Activated CD4-positive, alpha-beta memory T cell treated with anti-CD3 and anti-CD28 coated beads for 36 hours (primary cell): Measurements from ENCODE around the gene PTX4. TPM values are rescaled to one million over a fixed set of nuclear protein-coding genes. Genes with fewer than 3 reads are reported as not detected.

Source experiments
- CTCF ChIA-PET: fragments of 350-600 bp; sonication (Branson Sonifier 250); formaldehyde crosslinking; loops from one replicate; lab custom pipeline; 2021; ENCODE audit warnings: antibody characterized with exemption, inconsistent platforms; lab: Charles Lee
- POLR2A ChIA-PET: fragments of 350-600 bp; sonication (Branson Sonifier 250); formaldehyde crosslinking; loops from one replicate; lab custom pipeline; 2021; ENCODE audit warnings: antibody characterized with exemption; lab: Charles Lee
- DNase-seq: peaks from one replicate; pipeline ENCODE4 v3.0.0-alpha.2; 2020
- H3K27ac Mint-ChIP-seq: one replicate; pipeline ENCODE4 v1.8.0; 2021; ENCODE audit warnings: mixed read lengths
- H3K27me3 Mint-ChIP-seq: one replicate; pipeline ENCODE4 v1.8.0; 2021; ENCODE audit warnings: mixed read lengths
- H3K36me3 Mint-ChIP-seq: one replicate; pipeline ENCODE4 v1.8.0; 2021; ENCODE audit warnings: mixed read lengths
- H3K4me1 Mint-ChIP-seq: one replicate; pipeline ENCODE4 v1.8.0; 2021; ENCODE audit warnings: low read depth, mixed read lengths
- H3K4me3 Mint-ChIP-seq: one replicate; pipeline ENCODE4 v1.8.0; 2021; ENCODE audit warnings: mild to moderate bottlenecking, mixed read lengths
- H3K9me3 Mint-ChIP-seq: one replicate; pipeline ENCODE4 v1.8.0; 2021; ENCODE audit warnings: mixed read lengths
- intact Hi-C: fragments of 100-400 bp; cut with micrococcal nuclease; formaldehyde crosslinking; loops from one replicate; pipeline ENCODE4 v1.15.1; 2023
- total RNA-seq, 2 experiments: library from RNA; stranded (reverse); gene quantifications; one replicate each; pipeline ENCODE4 v1.2.3, GENCODE V29; 2021

Gene PTX4
- total RNA-seq, 2 experiments from 2014 or later: not detected

DNA sequence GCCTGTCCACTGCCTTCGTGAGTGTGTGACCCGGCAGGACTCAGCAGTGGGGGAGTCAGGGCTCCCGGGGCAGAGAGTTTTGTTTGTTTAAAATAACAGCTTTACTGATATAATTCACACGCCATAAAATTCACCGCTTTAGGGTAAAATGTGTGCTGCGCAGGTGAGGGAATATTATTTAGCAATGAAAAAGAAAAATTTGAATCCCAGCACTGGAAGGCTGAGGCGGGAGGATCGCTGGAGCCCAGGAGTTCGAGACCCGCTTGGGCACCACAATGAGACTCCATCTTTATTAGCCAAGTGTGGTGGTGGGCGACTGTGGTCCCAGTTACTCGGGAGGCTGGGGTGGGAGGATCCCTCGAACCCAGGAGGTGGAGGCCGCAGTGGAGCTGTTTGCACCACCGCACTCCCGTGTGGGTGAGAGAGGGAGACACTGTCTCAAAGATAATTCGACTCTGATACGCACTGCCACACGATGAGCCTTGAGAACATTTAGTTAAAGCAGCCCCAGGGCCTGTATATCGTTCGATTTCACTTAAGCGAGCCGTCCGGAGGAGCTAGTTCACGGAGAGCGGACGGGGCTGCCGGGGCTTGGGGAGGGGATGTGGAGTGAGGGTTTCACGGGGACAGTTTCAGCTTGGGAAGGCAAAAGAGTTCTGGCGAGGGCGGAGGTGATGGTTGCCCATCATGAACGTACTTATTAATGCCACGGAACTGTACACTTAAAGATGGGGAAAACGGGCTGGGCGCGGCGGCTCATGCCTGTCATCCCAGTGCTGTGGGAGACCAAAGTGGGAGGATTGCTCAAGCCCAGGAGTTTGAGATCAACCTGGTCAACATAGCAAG, 14.6 kb upstream of the PTX4 start:
- no peak overlapping the region for H3K4me3 Mint-ChIP-seq
- no peak for DNase-seq
- ChIA-PET CTCF (no interaction called here), POLR2A (no interaction called here)
- no peaks in the 10 kb centered on the region for H3K27me3 Mint-ChIP-seq
- no peaks in the 10 kb centered on the region for H3K4me1 Mint-ChIP-seq
- no peak overlapping the region for H3K27ac Mint-ChIP-seq
- H3K9me3 Mint-ChIP-seq: no peaks in the 10 kb centered on the region
- H3K36me3 Mint-ChIP-seq: peaks cover 12% of the 10 kb centered on the region
- intact Hi-C loops: no loop called here

DNA sequence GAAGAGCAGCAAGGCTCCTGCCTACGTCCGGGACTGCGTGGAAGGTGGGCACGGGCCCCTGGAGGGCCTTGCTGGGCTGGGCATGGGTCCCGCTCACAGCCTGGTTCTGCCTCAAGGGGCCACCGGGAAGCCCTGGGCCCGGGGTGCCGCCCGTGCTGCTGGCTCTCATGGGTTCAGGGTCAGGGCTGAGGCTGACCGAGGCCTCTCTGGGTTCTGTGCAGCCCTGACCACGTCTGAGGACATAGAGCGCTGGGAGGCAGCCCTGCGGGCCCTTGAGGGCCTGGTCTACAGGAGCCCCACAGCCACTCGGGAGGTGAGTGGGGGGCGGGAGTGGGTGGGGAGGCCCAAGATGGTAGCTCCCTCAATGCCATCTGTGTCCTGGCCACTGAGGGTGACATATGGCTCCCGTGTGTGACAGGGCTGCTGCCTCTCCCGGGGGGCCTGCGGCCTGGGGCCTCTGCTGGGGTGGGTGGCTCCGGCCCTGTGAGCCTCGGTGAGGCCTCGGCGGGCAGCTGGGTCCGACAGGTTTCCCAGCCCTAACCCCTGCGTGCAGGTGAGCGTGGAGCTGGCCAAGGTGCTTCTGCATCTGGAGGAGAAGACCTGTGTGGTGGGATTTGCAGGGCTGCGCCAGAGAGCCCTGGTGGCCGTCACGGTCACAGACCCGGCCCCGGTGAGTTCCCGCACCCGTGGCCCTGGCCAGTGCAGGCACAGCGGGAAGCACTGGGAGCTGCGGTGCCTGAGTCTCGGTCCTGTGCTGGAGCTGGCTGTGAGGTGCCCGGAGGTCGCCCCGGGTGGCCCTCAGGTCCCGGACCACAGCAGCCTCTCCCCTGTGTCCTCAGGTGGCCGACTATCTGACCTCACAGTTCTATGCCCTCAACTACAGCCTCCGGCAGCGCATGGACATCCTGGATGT, 13.6 kb upstream of the PTX4 start:
- Mint-ChIP-seq H3K4me3 (no peak overlapping the region), H3K27me3 (no peaks in the 10 kb centered on the region), H3K27ac (no peak overlapping the region), H3K36me3 (peaks cover 14% of the 10 kb centered on the region), H3K4me1 (no peaks in the 10 kb centered on the region), H3K9me3 (no peaks in the 10 kb centered on the region)
- intact Hi-C loops: no loop called here
- POLR2A ChIA-PET: no interaction called here
- no peak for DNase-seq
- CTCF ChIA-PET: no interaction called here

DNA sequence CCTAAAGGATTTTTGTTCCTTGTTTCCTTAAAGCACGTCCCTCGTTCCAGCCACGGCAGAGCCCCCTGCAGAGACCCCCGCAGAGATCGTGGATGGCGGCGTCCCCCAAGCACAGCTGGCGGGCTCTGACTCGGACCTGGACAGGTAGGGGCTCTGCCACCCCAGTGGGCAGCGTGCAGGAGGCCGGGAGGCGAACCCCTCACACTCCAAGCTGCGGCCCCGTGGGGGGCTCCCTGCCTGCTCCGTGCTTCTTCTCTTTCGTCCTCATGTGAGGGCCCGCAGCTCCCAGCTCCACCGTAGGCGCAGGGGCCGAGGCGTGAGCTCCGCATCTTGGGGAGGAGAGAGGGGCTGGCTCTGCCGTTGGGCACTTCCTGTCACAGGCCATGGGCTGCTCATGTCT, 12.9 kb upstream of the PTX4 start:
- Mint-ChIP-seq H3K4me3 (no peak overlapping the region), H3K4me1 (no peaks in the 10 kb centered on the region), H3K27me3 (no peaks in the 10 kb centered on the region), H3K27ac (no peak overlapping the region), H3K36me3 (peaks cover 18% of the 10 kb centered on the region), H3K9me3 (no peaks in the 10 kb centered on the region)
- ChIA-PET POLR2A (no interaction called here), CTCF (no interaction called here)
- DNase-seq: no peak
- intact Hi-C loops: no loop called here

DNA sequence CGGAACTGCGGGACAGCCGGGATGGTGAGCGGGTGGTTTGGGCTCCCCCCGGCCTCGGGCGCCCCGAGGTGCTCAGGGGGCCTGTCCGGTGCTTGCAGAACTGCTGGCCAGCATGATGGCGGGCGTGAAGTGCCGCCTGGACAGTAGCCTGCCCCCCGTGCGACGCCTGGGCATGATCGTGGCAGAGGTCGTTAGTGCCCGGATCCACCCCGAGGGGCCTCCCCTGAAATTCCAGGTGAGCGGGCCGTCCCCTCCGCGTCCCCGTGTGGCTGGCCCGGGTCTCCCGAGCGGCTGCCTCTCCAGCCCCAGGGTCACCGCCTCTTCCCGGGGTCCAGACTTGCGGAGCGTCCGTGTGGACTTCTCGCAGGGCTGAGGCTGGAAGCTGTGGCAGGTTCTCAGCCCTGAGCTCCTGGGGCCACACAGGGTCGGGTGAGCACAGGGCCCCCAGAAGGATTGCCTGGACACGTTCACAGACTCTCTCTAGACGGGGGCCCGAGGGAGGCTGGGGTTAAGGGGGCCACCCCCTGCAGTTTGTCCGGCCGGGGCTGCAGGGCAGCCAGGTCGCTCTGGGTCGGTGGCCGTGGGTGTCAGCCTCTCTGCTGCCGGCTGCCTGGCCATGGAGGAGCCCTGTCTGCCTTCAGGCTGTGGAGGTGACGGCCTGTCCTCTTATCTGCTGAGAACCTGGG, 11.9 kb upstream of the PTX4 start:
- intact Hi-C loops: no loop called here
- ChIA-PET CTCF (no interaction called here), POLR2A (no interaction called here)
- no peaks in the 10 kb centered on the region for H3K4me1 Mint-ChIP-seq
- H3K27ac Mint-ChIP-seq: no peak overlapping the region
- H3K4me3 Mint-ChIP-seq: no peak overlapping the region
- H3K27me3 Mint-ChIP-seq: no peaks in the 10 kb centered on the region
- H3K9me3 Mint-ChIP-seq: no peaks in the 10 kb centered on the region
- DNase-seq: no peak
- H3K36me3 Mint-ChIP-seq: peaks cover 23% of the 10 kb centered on the region

DNA sequence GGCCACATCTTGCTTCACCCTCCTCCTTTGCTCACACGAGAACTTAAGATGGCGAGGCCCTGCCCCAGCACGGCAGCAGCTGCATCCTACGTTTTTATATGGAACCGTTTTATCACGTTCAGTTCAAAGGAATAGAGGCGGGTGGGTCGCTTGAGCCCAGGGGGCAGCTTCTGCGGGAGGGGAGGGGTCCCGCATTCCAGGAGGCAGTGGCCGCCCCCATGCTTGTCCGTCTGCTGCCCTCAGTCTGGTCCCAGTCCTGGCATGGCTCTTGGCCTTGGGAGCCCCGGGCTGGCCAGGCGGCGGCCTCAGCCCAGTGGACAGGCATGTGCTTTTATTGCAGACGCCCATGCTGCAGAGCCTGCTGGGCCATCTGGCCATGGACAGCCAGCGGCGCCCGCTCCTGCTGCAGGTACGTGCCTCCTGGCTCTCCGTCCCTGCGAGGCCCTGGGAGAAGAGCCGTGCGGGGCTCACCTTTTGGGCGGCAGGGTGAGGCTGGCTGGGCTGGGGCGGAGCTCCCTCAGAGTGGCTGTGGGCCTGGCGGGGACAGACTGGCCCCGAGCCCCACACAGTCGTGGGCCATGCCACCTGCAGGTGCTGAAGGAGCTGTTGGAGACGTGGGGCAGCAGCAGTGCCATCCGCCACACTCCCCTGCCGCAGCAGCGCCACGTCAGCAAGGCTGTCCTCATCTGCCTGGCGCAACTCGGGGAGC, 11.2 kb upstream of the PTX4 start:
- H3K36me3 Mint-ChIP-seq: peaks cover 26% of the 10 kb centered on the region
- H3K27ac Mint-ChIP-seq: no peak overlapping the region
- ChIA-PET CTCF (no interaction called here), POLR2A (no interaction called here)
- H3K27me3 Mint-ChIP-seq: no peaks in the 10 kb centered on the region
- intact Hi-C loops: no loop called here
- no peaks in the 10 kb centered on the region for H3K4me1 Mint-ChIP-seq
- H3K4me3 Mint-ChIP-seq: no peak overlapping the region
- no peak for DNase-seq
- no peaks in the 10 kb centered on the region for H3K9me3 Mint-ChIP-seq

DNA sequence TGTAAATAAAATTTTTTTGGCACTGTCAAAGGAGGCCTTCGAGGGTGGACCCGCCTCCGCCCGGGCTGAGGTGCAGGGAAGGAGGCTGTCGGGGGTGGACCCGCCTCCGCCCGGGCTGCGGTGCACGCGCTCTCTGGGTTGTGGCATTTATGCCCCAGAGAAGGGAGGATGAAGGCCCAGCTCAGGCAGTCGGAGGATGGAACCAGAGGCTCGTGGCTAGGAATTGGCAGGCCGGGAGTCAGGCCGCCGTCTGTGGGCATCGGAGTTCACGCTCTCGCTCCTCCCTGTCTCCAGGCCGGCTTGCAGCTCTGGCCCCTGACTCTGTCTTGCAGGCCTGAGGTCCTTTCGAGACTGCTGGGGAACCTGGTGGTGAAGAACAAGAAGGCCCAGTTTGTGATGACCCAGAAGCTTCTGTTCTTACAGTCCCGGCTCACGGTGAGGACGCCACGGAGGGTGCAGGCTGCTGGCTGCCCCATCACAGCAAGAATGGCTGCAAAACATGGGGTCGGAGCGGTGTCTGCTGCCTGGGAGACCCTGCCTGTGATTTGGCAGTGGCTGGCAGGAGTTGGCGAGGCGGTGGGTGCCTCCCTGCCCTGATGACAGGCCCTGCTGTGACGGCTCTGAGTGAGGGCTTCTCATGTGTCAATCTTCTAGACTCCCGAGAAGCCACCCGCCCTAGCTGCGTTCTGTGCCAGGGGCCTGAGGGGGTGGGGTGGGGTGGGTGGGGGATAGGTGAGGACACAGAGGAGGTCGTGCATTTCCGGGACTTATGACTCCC, 10.3 kb upstream of the PTX4 start:
- Mint-ChIP-seq H3K9me3 (no peaks in the 10 kb centered on the region), H3K4me3 (no peak overlapping the region), H3K36me3 (peaks cover 32% of the 10 kb centered on the region), H3K27ac (no peak overlapping the region), H3K4me1 (peaks cover 5% of the 10 kb centered on the region), H3K27me3 (no peaks in the 10 kb centered on the region)
- ChIA-PET POLR2A (no interaction called here), CTCF (no interaction called here)
- no peak for DNase-seq
- intact Hi-C loops: no loop called here

DNA sequence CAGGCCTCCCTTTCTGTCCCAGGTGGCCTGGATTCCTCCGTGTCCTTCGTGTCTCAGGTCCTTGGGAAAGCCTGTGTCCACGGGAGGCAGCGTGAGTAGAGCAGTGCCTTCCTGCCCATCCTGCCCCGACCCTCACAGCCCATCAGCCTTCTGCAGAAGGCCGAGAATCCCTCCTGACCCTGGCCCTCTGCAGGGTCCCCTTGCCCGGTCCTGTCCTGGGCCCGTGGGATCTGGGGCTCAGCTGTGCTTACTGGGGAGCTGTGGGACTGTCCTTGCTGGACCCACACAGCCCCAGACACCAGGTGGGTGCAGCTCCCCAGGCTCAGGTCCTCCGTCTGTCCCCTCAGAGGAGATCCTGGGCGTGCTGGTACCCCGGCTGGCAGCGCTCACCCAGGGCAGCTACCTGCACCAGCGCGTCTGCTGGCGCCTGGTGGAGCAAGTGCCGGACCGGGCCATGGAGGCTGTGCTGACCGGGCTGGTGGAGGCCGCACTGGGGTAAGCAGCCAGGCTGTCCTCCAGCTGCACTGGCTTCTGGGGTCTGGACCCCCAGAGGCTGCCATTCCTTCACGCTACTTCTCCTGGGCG, 8.4 kb upstream of the PTX4 start:
- intact Hi-C loops: loop anchor here (2.0 kb wide), 1 partner anchor 14 kb away; no protein-coding TSS in a partner anchor
- Mint-ChIP-seq H3K27me3 (no peaks in the 10 kb centered on the region), H3K9me3 (no peaks in the 10 kb centered on the region), H3K27ac (no peak overlapping the region), H3K36me3 (peaks cover 24% of the 10 kb centered on the region), H3K4me3 (no peak overlapping the region), H3K4me1 (peaks cover 15% of the 10 kb centered on the region)
- ChIA-PET POLR2A (no interaction called here), CTCF (no interaction called here)
- no peak for DNase-seq

DNA sequence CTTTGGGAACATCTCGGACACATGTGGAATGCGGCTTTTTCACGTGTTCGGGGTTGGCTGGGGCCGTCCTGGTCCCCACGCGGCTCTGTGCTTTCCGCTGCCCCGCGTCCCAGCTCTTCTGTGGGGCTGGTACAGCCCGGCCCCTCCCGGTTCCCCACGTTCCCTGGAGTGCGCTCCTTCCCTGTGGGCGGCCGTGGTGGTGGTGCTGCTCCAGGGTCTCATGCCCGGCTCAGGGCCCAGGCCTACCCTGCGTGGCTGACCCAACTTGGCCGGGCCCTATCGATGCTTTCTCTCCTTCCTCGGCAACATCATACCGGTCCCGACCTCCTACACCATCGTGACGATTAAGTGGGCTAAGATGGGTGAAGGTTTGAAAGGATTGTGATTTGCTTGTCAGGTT, 7.7 kb upstream of the PTX4 start:
- Mint-ChIP-seq H3K4me1 (peaks cover 15% of the 10 kb centered on the region), H3K36me3 (peaks cover 21% of the 10 kb centered on the region), H3K27ac (no peak overlapping the region), H3K4me3 (no peak overlapping the region), H3K9me3 (no peaks in the 10 kb centered on the region), H3K27me3 (no peaks in the 10 kb centered on the region)
- no peak for DNase-seq
- ChIA-PET POLR2A (no interaction called here), CTCF (no interaction called here)
- intact Hi-C loops: loop anchor here (2.0 kb wide), 1 partner anchor 14 kb away; no protein-coding TSS in a partner anchor

DNA sequence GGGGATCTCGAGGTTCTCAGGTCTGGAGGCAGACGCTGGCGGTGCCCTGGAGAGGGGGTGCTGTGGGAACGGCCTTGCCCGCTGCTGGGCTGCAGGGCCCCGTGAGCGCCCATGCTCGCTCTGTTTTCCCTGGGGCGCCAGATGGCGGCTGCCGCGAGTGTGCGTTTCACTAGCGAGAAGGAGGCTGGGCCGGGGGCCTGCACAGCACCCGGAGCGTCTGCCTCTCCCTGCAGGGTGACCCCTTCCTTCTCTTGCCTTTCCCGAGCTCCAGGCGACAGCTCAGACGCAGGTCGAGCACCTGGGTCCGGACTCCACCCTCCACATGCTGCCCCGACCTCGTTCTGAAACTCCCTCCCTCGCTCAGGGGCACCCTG, 7.1 kb upstream of the PTX4 start:
- ChIA-PET POLR2A (no interaction called here), CTCF (no interaction called here)
- Mint-ChIP-seq H3K9me3 (no peaks in the 10 kb centered on the region), H3K4me1 (peaks cover 15% of the 10 kb centered on the region), H3K4me3 (no peak overlapping the region), H3K27ac (no peak overlapping the region), H3K36me3 (peaks cover 21% of the 10 kb centered on the region), H3K27me3 (no peaks in the 10 kb centered on the region)
- no peak for DNase-seq
- intact Hi-C loops: loop anchor here (2.0 kb wide), 1 partner anchor 15 kb away; no protein-coding TSS in a partner anchor

DNA sequence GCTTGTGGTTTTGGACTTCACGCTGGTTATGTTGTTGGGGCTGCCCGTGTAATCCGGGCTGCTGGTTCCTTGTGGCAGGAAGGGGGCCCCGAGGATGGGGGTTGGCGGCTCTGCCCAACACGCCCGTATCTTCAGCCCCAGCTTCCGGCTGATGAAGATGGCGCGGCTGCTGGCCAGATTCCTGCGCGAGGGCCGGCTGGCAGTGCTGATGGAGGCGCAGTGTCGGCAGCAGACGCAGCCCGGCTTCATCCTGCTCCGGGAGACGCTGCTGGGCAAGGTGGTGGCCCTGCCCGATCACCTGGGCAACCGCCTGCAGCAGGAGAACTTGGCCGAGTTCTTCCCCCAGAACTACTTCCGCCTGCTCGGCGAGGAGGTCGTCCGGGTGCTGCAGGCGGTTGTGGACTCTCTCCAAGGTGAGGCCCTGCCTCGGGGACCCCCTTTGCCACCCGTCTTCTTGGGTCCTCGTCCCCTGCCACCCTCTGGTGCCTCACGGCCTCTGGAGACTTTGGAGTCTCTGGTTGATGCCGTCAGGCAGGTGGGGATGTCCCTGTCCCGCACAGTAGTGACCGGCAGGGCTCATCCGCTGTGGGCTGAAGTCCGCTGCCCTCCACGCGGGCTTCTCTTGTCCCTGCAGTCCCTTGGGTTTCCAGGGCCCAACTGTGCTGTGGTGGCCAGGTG, 6.6 kb upstream of the PTX4 start:
- no peaks in the 10 kb centered on the region for H3K27me3 Mint-ChIP-seq
- no peak overlapping the region for H3K4me3 Mint-ChIP-seq
- H3K36me3 Mint-ChIP-seq: peaks cover 21% of the 10 kb centered on the region
- intact Hi-C loops: no loop called here
- H3K27ac Mint-ChIP-seq: no peak overlapping the region
- CTCF ChIA-PET: interaction anchor here (0.6 kb wide), 1 partner anchor 211 kb away, joined by 3 read pairs; no protein-coding TSS in a partner anchor
- H3K9me3 Mint-ChIP-seq: no peaks in the 10 kb centered on the region
- H3K4me1 Mint-ChIP-seq: peaks cover 15% of the 10 kb centered on the region
- POLR2A ChIA-PET: no interaction called here
- DNase-seq: no peak
